Endothelial cell of umbilical vein (primary cell): ENCODE results near the gene DMD.

Experiments
- EZH2 ChIP-seq: IDR thresholded peaks from 2 replicates; pipeline ENCODE4 v1.6.1; 2012; ENCODE audit warnings: borderline replicate concordance, low read depth, mild to moderate bottlenecking, moderate library complexity, low read length, inconsistent platforms; ENCODE audit not compliant: severe bottlenecking
- FOS ChIP-seq: IDR thresholded peaks from 2 replicates; pipeline ENCODE4 v1.6.1; 2011; ENCODE audit warnings: mild to moderate bottlenecking, low read length, moderate library complexity, borderline replicate concordance; ENCODE audit not compliant: insufficient read depth
- GATA2 ChIP-seq: IDR thresholded peaks from 2 replicates; pipeline ENCODE4 v1.7.0; 2011; ENCODE audit warnings: low read depth, mild to moderate bottlenecking, moderate library complexity, mixed read lengths, low read length; ENCODE audit not compliant: insufficient read length, insufficient read depth
- MYC ChIP-seq: IDR thresholded peaks from one replicate; pipeline ENCODE4 v1.6.1; 2011; ENCODE audit warnings: mild to moderate bottlenecking, low read depth, low read length
- POLR2A ChIP-seq: IDR thresholded peaks from 2 replicates; pipeline ENCODE4 v1.6.1; 2012; ENCODE audit warnings: low read depth, mild to moderate bottlenecking, control low read depth, low read length
- TF ChIP-seq, protein P1 (sequence below), 2 donors: IDR thresholded peaks; 1 replicate in 1 of 2; 2 replicates in 1 of 2; pipeline ENCODE4 v1.5.1; 2011; ENCODE audit warnings: low read length in 2 of 2, mild to moderate bottlenecking in 2 of 2, moderate library complexity in 2 of 2, control low read depth in 1 of 2, inconsistent platforms in 1 of 2, low read depth in 1 of 2; ENCODE audit not compliant: insufficient read depth in 1 of 2; ENCODE audit errors: extremely low read depth in 1 of 2
- TF ChIP-seq, protein P2 (sequence below): IDR thresholded peaks from 2 replicates; pipeline ENCODE4 v1.6.1; 2011; ENCODE audit not compliant: insufficient read depth, insufficient read length

GRCh38 chrX:31420302-31420701, 1791.0 kb downstream of the DMD start:
- TF ChIP-seq POLR2A (no peak), EZH2 (no peak), FOS (no peak), GATA2 (no peak), MYC (no peak)
- TF ChIP-seq, protein P1, sequence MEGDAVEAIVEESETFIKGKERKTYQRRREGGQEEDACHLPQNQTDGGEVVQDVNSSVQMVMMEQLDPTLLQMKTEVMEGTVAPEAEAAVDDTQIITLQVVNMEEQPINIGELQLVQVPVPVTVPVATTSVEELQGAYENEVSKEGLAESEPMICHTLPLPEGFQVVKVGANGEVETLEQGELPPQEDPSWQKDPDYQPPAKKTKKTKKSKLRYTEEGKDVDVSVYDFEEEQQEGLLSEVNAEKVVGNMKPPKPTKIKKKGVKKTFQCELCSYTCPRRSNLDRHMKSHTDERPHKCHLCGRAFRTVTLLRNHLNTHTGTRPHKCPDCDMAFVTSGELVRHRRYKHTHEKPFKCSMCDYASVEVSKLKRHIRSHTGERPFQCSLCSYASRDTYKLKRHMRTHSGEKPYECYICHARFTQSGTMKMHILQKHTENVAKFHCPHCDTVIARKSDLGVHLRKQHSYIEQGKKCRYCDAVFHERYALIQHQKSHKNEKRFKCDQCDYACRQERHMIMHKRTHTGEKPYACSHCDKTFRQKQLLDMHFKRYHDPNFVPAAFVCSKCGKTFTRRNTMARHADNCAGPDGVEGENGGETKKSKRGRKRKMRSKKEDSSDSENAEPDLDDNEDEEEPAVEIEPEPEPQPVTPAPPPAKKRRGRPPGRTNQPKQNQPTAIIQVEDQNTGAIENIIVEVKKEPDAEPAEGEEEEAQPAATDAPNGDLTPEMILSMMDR (IDR thresholded peaks at IDR 0.05; ENCODE audit: extremely low read depth in 1 of 2, insufficient read depth in 1 of 2, low read depth in 1 of 2, low read length in 2 of 2), result no peak
- TF ChIP-seq, protein P2, sequence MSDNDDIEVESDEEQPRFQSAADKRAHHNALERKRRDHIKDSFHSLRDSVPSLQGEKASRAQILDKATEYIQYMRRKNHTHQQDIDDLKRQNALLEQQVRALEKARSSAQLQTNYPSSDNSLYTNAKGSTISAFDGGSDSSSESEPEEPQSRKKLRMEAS, result no peak
